Endothelial cell (in vitro differentiated cells): ENCODE data around the gene ZACN. TPM values are rescaled to one million over a fixed set of nuclear protein-coding genes. Genes with fewer than 3 reads are reported as not detected.

ENCODE experiments used
- DNase-seq: peaks from one replicate; pipeline ENCODE4 v3.0.0; 2021; ENCODE audit warnings: low spot score
- H3K27ac Mint-ChIP-seq: one replicate; pipeline ENCODE4 v1.8.0; 2021; ENCODE audit warnings: mixed read lengths, inconsistent platforms; ENCODE audit not compliant: unreplicated experiment
- H3K27me3 Mint-ChIP-seq: one replicate; pipeline ENCODE4 v1.8.0; 2021; ENCODE audit warnings: mild to moderate bottlenecking, moderate library complexity, mixed read lengths, inconsistent platforms; ENCODE audit not compliant: unreplicated experiment
- H3K36me3 Mint-ChIP-seq: one replicate; pipeline ENCODE4 v1.8.0; 2021; ENCODE audit warnings: mild to moderate bottlenecking, low read depth, mixed read lengths, inconsistent platforms; ENCODE audit not compliant: unreplicated experiment
- H3K4me1 Mint-ChIP-seq: one replicate; pipeline ENCODE4 v1.8.0; 2021; ENCODE audit warnings: mild to moderate bottlenecking, mixed read lengths, inconsistent platforms; ENCODE audit not compliant: unreplicated experiment
- H3K4me3 Mint-ChIP-seq: one replicate; pipeline ENCODE4 v1.8.0; 2021; ENCODE audit warnings: mild to moderate bottlenecking, mixed read lengths, inconsistent platforms; ENCODE audit not compliant: unreplicated experiment
- H3K9me3 Mint-ChIP-seq: one replicate; pipeline ENCODE4 v1.8.0; 2021; ENCODE audit warnings: mixed read lengths, inconsistent platforms; ENCODE audit not compliant: unreplicated experiment
- CTCF ChIP-seq: fragments of 200-600 bp; sonication (generic); IDR thresholded peaks from one replicate; pipeline ENCODE4 v1.5.0; 2021; ENCODE audit warnings: antibody characterized with exemption; ENCODE audit not compliant: unreplicated experiment
- microRNA-seq: library from miRNA; unstranded; fragments of <30 nt; microRNA quantifications from one replicate; pipeline ENCODE4, GENCODE V29; 2020; ENCODE audit not compliant: unreplicated experiment
- total RNA-seq: library from RNA; stranded (reverse); fragmentation: NEBNext Ultra II Directional; extraction: Animal tissue kit (Norgen Biotek cat#: 25700); gene quantifications from one replicate; pipeline ENCODE4 v1.2.1, GENCODE V29; 2021; ENCODE audit not compliant: unreplicated experiment

Gene ZACN
- total RNA-seq, 1 donor from 2014 or later, result not detected

GRCh38 chr17:76130473-76130872 is 51.5 kb downstream of the ZACN start:
- Mint-ChIP-seq H3K27ac (no peak overlapping the region), H3K36me3 (no peaks in the 10 kb centered on the region), H3K27me3 (peaks cover 11% of the 10 kb centered on the region), H3K4me1 (peaks cover 28% of the 10 kb centered on the region), H3K4me3 (no peak overlapping the region), H3K9me3 (no peaks in the 10 kb centered on the region)
- DNase-seq, result no peak
- no peak for TF ChIP-seq CTCF

- DNase-seq, result no peak
- no peaks in the 10 kb centered on the region for H3K36me3 Mint-ChIP-seq
- no peak for TF ChIP-seq CTCF
Measured at GRCh38 chr17:76131051-76131691, 52.2 kb downstream of the ZACN start.

GRCh38 chr17:76131692-76132573 is 53.0 kb downstream of the ZACN start:
- no peak for TF ChIP-seq CTCF
- Mint-ChIP-seq H3K36me3 (no peaks in the 10 kb centered on the region), H3K27ac (no peak overlapping the region), H3K27me3 (peaks cover 17% of the 10 kb centered on the region), H3K9me3 (no peaks in the 10 kb centered on the region), H3K4me1 (peaks cover 26% of the 10 kb centered on the region), H3K4me3 (no peak overlapping the region)
- DNase-seq, result no peak

More at GRCh38 chr17:76131051-76131691, 52.2 kb downstream of the ZACN start:
- Mint-ChIP-seq H3K9me3 (no peaks in the 10 kb centered on the region), H3K27ac (no peak overlapping the region), H3K4me1 (peaks cover 28% of the 10 kb centered on the region), H3K4me3 (no peak overlapping the region), H3K27me3 (peaks cover 14% of the 10 kb centered on the region)

Small RNAs within 50 kb of the gene (microRNA-seq; reads per million reads assigned to microRNA genes)
- gene MIR6868, result 3.1 reads per million, percentile 39 among the genes with 10 or more reads in this experiment

Other genes with a start within 250 kb of the ZACN start
- 11.5 TPM for gene UNC13D, start 234.8 kb upstream of the ZACN start, total RNA-seq
- 69.6 TPM for gene WBP2, start 223.8 kb upstream of the ZACN start, total RNA-seq
- gene TRIM47, start 200.6 kb upstream of the ZACN start, total RNA-seq, result 4.4 TPM
- 14.1 TPM for gene TRIM65, start 182.2 kb upstream of the ZACN start, total RNA-seq
- 78.2 TPM for gene MRPL38, start 174.3 kb upstream of the ZACN start, total RNA-seq
- 7.8 TPM for gene FBF1, start 138.1 kb upstream of the ZACN start, total RNA-seq
- gene ACOX1, start 100.0 kb upstream of the ZACN start, total RNA-seq, result 36.1 TPM
- 22.6 TPM for gene TEN1, start 99.9 kb upstream of the ZACN start, total RNA-seq
- 8.4 TPM for gene CDK3, start 78.3 kb upstream of the ZACN start, total RNA-seq
- not detected for gene EVPL, start 51.9 kb upstream of the ZACN start, total RNA-seq
- 62.6 TPM for gene SRP68, start 6.7 kb upstream of the ZACN start, total RNA-seq
- gene GALR2, start 4.4 kb upstream of the ZACN start, total RNA-seq, result not detected
- gene EXOC7, start 24.6 kb downstream of the ZACN start, total RNA-seq, result 183 TPM
- gene FOXJ1, start 62.1 kb downstream of the ZACN start, total RNA-seq, result 2.1 TPM
- 18.7 TPM for gene RNF157, start 161.3 kb downstream of the ZACN start, total RNA-seq
- 90.4 TPM for gene UBALD2, start 186.2 kb downstream of the ZACN start, total RNA-seq
- 15.0 TPM for gene QRICH2, start 229.1 kb downstream of the ZACN start, total RNA-seq